ENCODE measurements around the gene ARID1B.

ARID1B gene

DNA sequence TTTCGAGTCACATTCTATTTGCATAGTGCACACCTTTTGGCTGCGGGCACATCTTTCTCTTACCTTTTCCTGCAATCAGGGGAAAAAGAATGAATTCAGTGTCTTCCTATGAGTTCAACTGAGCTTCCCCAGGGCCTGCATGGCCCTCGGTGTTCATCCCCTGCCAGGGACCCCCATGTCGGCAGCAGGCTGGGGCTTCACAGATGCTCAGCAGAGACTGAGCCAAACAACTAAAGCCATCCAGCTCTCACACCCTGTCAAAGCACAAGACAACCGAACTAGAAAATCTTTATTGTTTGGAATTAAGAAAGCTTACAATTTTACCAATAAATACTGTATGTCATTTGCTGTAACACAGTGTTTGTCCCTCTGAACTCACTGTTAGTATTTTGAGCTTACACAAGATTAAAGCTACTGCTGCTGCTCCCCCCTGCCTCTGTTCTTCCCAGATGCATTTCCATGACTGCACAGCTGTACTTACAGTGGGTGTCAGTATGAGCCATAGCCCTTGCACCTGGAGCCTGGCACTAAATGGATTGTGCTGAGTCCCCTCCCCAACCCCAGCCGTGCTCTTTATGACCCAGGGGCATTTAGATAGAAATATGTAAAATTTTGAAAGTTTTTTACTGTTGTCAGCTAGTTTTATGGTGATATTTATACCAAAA is 340.4 kb downstream of the ARID1B start:
- peaks cover 4% of the 10 kb centered on the region; the same call in 1 of the 2 replicates for H3K36me3 ChIP-seq (ENCODE audit: low read depth)
- ATAC-seq (ENCODE audit: low read depth) (no peak), DNase-seq (ENCODE audit: low spot score) (no peak)
- TF ChIP-seq, protein P1, sequence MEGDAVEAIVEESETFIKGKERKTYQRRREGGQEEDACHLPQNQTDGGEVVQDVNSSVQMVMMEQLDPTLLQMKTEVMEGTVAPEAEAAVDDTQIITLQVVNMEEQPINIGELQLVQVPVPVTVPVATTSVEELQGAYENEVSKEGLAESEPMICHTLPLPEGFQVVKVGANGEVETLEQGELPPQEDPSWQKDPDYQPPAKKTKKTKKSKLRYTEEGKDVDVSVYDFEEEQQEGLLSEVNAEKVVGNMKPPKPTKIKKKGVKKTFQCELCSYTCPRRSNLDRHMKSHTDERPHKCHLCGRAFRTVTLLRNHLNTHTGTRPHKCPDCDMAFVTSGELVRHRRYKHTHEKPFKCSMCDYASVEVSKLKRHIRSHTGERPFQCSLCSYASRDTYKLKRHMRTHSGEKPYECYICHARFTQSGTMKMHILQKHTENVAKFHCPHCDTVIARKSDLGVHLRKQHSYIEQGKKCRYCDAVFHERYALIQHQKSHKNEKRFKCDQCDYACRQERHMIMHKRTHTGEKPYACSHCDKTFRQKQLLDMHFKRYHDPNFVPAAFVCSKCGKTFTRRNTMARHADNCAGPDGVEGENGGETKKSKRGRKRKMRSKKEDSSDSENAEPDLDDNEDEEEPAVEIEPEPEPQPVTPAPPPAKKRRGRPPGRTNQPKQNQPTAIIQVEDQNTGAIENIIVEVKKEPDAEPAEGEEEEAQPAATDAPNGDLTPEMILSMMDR (IDR thresholded peaks at IDR 0.05; ENCODE audit: poor library complexity, severe bottlenecking): no peak
- no peaks in the 10 kb centered on the region for H3K27me3 ChIP-seq (ENCODE audit: insufficient read depth, poor library complexity, severe bottlenecking)
- no peaks in the 10 kb centered on the region for H3K9me3 ChIP-seq (ENCODE audit: severe bottlenecking)
- H3K27ac ChIP-seq (ENCODE audit: poor library complexity, severe bottlenecking): no peak overlapping the region
- no peak overlapping the region for H3K4me3 ChIP-seq (ENCODE audit: severe bottlenecking)
- no peaks in the 10 kb centered on the region for H3K4me1 ChIP-seq (ENCODE audit: insufficient read depth, poor library complexity, severe bottlenecking)

DNA sequence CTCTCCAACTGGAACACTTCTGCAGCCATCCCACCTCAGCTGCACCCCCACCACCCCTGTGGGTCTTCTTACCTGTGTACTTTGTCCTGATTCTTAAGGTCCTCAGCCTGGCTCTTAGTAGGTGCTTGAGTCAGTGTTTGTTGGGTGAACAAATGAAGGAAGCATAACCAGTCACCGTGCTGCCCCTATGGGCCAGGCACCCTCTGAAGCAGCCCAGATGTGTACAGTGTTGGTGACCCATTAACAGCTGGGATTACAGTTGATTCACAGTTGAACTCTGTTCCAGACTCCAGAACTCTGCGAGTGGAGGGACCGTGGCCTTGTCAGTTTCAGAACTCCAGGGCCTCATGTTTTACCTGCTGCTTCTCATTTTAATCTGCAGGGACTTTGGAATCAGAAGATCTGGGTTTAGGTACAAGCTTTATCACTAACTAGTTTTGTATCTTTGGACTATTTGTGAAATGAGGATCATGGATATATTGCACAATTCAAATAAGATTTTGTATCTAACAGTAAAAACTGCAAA is 342.4 kb downstream of the ARID1B start:
- no peaks in the 10 kb centered on the region for H3K27me3 ChIP-seq (ENCODE audit: insufficient read depth, poor library complexity, severe bottlenecking)
- DNase-seq (ENCODE audit: low spot score): no peak
- TF ChIP-seq, protein P1 (IDR thresholded peaks at IDR 0.05; ENCODE audit: poor library complexity, severe bottlenecking): no peak
- no peak for ATAC-seq (ENCODE audit: low read depth)
- no peaks in the 10 kb centered on the region for H3K4me1 ChIP-seq (ENCODE audit: insufficient read depth, poor library complexity, severe bottlenecking)
- H3K9me3 ChIP-seq (ENCODE audit: severe bottlenecking): no peaks in the 10 kb centered on the region
- no peak overlapping the region for H3K27ac ChIP-seq (ENCODE audit: poor library complexity, severe bottlenecking)
- H3K36me3 ChIP-seq (ENCODE audit: low read depth): no peaks in the 10 kb centered on the region
- H3K4me3 ChIP-seq (ENCODE audit: severe bottlenecking): no peak overlapping the region

DNA sequence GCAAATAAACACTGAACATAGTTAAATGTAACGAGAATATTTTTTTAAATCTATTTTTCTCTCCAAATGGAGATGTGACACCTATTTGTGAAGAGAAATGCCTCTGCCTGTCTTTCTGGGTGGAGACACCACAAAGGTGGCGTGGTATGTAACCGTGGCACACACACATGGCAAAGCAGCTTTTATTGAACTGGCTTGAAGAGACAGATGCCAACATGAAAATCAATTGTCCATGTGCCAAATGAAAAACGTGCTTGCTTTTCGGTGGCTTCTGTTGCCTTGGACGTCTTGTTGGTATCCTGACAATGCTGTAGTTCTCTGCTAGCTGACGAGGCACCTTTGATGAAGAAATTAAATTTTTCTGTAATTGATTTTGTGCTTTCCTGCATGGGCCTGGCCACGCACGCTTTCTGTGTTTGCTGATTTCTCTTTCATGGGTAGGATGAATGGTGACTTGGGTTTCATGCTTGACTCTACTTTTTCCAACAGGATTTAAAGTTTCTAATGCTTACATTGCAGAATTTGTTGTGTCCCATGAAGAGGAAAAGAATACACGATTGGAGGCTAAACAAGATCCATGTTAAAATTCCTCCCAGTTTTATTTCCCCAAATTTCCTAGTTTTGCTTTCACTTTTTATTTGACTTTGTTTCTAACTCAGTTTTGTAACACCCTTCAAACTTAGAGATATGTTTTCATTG is 343.5 kb downstream of the ARID1B start:
- H3K36me3 ChIP-seq (ENCODE audit: low read depth): no peaks in the 10 kb centered on the region
- ATAC-seq (ENCODE audit: low read depth): no peak
- TF ChIP-seq, protein P1 (IDR thresholded peaks at IDR 0.05; ENCODE audit: poor library complexity, severe bottlenecking): no peak
- no peak overlapping the region for H3K4me3 ChIP-seq (ENCODE audit: severe bottlenecking)
- H3K4me1 ChIP-seq (ENCODE audit: insufficient read depth, poor library complexity, severe bottlenecking): no peaks in the 10 kb centered on the region
- no peak overlapping the region for H3K27ac ChIP-seq (ENCODE audit: poor library complexity, severe bottlenecking)
- no peaks in the 10 kb centered on the region for H3K9me3 ChIP-seq (ENCODE audit: severe bottlenecking)
- no peaks in the 10 kb centered on the region for H3K27me3 ChIP-seq (ENCODE audit: insufficient read depth, poor library complexity, severe bottlenecking)
- DNase-seq (ENCODE audit: low spot score): no peak

DNA sequence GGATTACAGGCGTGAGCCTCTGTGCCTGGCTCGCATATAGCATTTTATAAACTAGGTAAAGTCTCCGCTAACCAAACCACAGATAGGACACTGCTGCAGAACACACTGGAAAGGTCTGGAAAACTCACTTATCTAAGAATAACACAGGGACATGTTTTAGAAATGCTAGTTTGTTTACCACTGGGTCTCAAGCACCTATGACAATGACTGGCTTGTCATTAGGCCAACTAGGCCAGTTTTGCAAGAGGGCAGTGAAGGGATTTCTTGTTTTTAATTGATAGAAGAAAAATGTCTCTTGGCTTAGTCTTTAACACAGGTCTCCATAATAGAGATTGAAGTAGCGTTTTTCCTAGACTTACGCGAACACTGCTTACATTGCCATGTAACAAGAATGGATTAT is 344.7 kb downstream of the ARID1B start:
- TF ChIP-seq, protein P1 (IDR thresholded peaks at IDR 0.05; ENCODE audit: poor library complexity, severe bottlenecking): no peak
- H3K4me3 ChIP-seq (ENCODE audit: severe bottlenecking): no peak overlapping the region
- H3K36me3 ChIP-seq (ENCODE audit: low read depth): no peaks in the 10 kb centered on the region
- DNase-seq (ENCODE audit: low spot score): no peak
- no peak for ATAC-seq (ENCODE audit: low read depth)
- H3K27me3 ChIP-seq (ENCODE audit: insufficient read depth, poor library complexity, severe bottlenecking): no peaks in the 10 kb centered on the region
- H3K4me1 ChIP-seq (ENCODE audit: insufficient read depth, poor library complexity, severe bottlenecking): no peaks in the 10 kb centered on the region
- no peaks in the 10 kb centered on the region for H3K9me3 ChIP-seq (ENCODE audit: severe bottlenecking)
- H3K27ac ChIP-seq (ENCODE audit: poor library complexity, severe bottlenecking): no peak overlapping the region

DNA sequence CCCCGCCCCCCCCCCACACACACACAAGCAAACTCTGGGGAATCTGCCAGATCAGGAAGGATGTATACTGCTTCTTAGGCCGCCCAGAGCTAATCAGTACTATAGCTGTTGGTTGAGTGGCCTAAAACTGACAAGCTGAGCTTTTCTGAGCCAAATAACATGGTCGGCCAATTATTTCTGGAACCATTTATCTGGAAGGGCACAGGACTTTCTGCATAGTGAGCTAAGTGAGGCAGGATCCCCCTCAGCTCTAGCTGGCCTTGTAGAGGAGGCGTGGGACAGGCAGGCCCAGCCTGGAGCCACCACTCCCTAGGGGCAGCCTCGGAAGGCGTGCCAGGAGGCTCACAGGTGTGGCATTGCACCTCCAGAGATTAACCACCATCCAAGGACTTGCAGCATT is 346.1 kb downstream of the ARID1B start:
- Histone ChIP-seq H3K27me3 (ENCODE audit: insufficient read depth, poor library complexity, severe bottlenecking) (no peaks in the 10 kb centered on the region), H3K27ac (ENCODE audit: poor library complexity, severe bottlenecking) (no peak overlapping the region), H3K9me3 (ENCODE audit: severe bottlenecking) (no peaks in the 10 kb centered on the region), H3K36me3 (ENCODE audit: low read depth) (no peaks in the 10 kb centered on the region), H3K4me1 (ENCODE audit: insufficient read depth, poor library complexity, severe bottlenecking) (no peaks in the 10 kb centered on the region), H3K4me3 (ENCODE audit: severe bottlenecking) (no peak overlapping the region)
- no peak for ATAC-seq (ENCODE audit: low read depth)
- TF ChIP-seq, protein P1 (IDR thresholded peaks at IDR 0.05; ENCODE audit: poor library complexity, severe bottlenecking): no peak
- DNase-seq (ENCODE audit: low spot score): no peak
